ENCODE measurements around the gene SMIM8. TPM values are rescaled to one million over a fixed set of nuclear protein-coding genes. Genes with fewer than 3 reads are reported as not detected.

Gene SMIM8
- total and polyA plus RNA-seq, 10 of the 15 experiments (the other 5 are each of a cell fraction or from before 2014, with no cell fraction given) = 6.2 to 45.8 (median 10.4) TPM

DNA sequence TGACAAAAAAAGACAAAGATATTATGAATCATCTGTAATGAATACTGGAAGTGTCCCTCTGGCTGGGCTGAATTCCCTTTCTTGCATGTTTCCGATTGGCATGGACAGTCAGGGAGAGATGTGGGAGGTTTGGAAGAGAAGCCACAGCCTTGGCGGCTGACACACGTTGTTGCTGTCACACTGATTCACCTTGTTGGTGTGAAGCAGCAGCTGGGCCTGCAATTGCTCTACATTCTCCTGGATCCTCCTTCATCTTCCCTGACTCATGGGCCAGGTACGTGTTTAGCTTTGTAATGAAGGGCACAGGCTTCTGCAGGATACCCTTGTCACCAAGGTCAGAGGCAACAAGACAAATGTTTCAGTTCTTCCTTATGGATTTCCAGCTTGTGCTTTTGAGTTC is 13.4 kb upstream of the SMIM8 start:
- DNase-seq (ENCODE audit: low read depth, low spot score) (no peak), FAIRE-seq (no peak), ATAC-seq (no peak)
- Histone ChIP-seq H3K4me1 (ENCODE audit: control insufficient read depth, insufficient read depth, low read length) (no peaks in the 10 kb centered on the region), H3K4me3 (no peak overlapping the region), H3K9me3 (replicated peaks; ENCODE audit: control insufficient read depth, insufficient read depth, low read length) (no peaks in the 10 kb centered on the region), H3K27ac (ENCODE audit: control insufficient read depth, insufficient read depth) (no peak overlapping the region), H3K9ac (ENCODE audit: control insufficient read depth, insufficient read depth, low read length) (no peak overlapping the region), H2AFZ (ENCODE audit: control insufficient read depth, low read depth, low read length) (no peak overlapping the region), H3K4me2 (ENCODE audit: control insufficient read depth, insufficient read depth) (no peak overlapping the region), H4K20me1 (ENCODE audit: control insufficient read depth, insufficient read depth) (no peaks in the 10 kb centered on the region), H3K27me3 (replicated peaks in 1 of 2; ENCODE audit: control insufficient read depth in 2 of 2, insufficient read depth in 2 of 2, low read length in 1 of 2) (no peaks in the 10 kb centered on the region; a peak in 1 of 4 replicates), H3K36me3 (ENCODE audit: control insufficient read depth in 2 of 2, insufficient read depth in 2 of 2, low read length in 1 of 2) (no peaks in the 10 kb centered on the region), H3K79me2 (ENCODE audit: control insufficient read depth, insufficient read depth, low read length) (no peaks in the 10 kb centered on the region)
- intact Hi-C loops (cut with micrococcal nuclease; ENCODE audit: unreplicated experiment) = no loop called here
- TF ChIP-seq CHD1 (IDR thresholded peaks at IDR 0.05; ENCODE audit: low read depth, low read length) (no peak), RAD51 (IDR thresholded peaks at IDR 0.05) (no peak), SREBF2 (IDR thresholded peaks at IDR 0.05; ENCODE audit: low read length) (no peak), IRF3 (IDR thresholded peaks at IDR 0.05) (no peak), ETV6 (conservative IDR thresholded peaks at IDR 0.05 in 1 of 2, IDR thresholded peaks at IDR 0.05 in 1 of 2; ENCODE audit: borderline replicate concordance in 1 of 2, low read depth in 1 of 2) (no peak), BACH1 (IDR thresholded peaks at IDR 0.05; ENCODE audit: borderline replicate concordance) (no peak), RBBP5 (conservative IDR thresholded peaks at IDR 0.05) (no peak), PAX5 (IDR thresholded peaks at IDR 0.05; ENCODE audit: borderline replicate concordance, low read depth, low read length) (no peak), CBX5 (IDR thresholded peaks at IDR 0.05; ENCODE audit: low read depth) (no peak), SRF (IDR thresholded peaks at IDR 0.05; ENCODE audit: low read depth in 2 of 2, low read length in 2 of 2) (no peak), NFYB (IDR thresholded peaks at IDR 0.05; ENCODE audit: insufficient read depth, low read depth, low read length) (no peak), YY1 (IDR thresholded peaks at IDR 0.05; ENCODE audit: low read depth, low read length) (no peak), HDAC6 (IDR thresholded peaks at IDR 0.05; ENCODE audit: unreplicated experiment) (no peak)
- TF ChIP-seq, protein P1, sequence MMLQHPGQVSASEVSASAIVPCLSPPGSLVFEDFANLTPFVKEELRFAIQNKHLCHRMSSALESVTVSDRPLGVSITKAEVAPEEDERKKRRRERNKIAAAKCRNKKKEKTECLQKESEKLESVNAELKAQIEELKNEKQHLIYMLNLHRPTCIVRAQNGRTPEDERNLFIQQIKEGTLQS (IDR thresholded peaks at IDR 0.05; ENCODE audit: borderline replicate concordance, extremely low read depth, low read depth, low read length) = no peak
- CTCF ChIA-PET = no interaction called here
- BruUV-seq (replicated peaks) = no TSS peak
- POLR2A ChIA-PET = no interaction called here
- SMC1A ChIA-PET (ENCODE audit: uncharacterized antibody, unreplicated experiment) = no interaction called here
- 44% methylated on average over 4 of the region's 4 CpGs for WGBS (ENCODE audit: insufficient coverage, insufficient replicate concordance, low lambda C conversion rate, missing lambda C conversion rate)
- RAD21 ChIA-PET (ENCODE audit: unreplicated experiment) = no interaction called here
- in situ Hi-C loops (cut with MboI) = no loop called here

Measured in GM12878 (cell line).